Measurements from ENCODE around the gene MAGEA10. TPM values are rescaled to one million over a fixed set of nuclear protein-coding genes. Genes with fewer than 3 reads are reported as not detected.
"Not testable (repeated sequence)": the region's sequence is repeated elsewhere in the genome, so short reads cannot be mapped to it uniquely, and the experiment has no call there.

Gene MAGEA10
- total RNA-seq: not detected

DNA sequence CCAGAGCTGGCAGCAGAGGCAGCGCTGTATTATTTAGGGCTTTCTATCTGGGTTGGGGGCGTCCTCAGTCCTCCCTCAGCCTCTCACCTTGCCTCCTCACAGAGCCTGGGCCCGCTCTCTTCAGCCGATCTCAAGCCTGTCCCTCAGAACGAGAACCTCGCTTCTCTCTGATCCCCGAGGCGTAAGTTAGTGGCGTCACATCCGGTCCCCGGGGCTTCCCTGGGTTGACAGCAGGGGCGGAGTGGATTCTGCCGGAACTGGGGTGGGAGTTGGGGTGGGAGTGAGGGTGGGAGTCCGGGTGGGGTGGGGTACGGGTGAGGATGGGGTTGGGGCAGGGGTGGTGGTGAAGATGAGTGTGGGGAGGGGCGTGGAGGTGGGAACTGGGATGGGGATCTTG lies at the start of gene MAGEA10:
TSS of gene MAGEA10 (minus strand) at position 190 of the 397 bp plus-strand sequence. CDS start 2,957 bp downstream, outside the sequence.
- no peak for DNase-seq

GRCh38 chrX:152177497-152178269 lies 39.3 kb upstream of the MAGEA10 start:
- DNase-seq: no peak

GRCh38 chrX:152177052-152177451 lies 38.7 kb upstream of the MAGEA10 start:
- DNase-seq: no peak

DNA sequence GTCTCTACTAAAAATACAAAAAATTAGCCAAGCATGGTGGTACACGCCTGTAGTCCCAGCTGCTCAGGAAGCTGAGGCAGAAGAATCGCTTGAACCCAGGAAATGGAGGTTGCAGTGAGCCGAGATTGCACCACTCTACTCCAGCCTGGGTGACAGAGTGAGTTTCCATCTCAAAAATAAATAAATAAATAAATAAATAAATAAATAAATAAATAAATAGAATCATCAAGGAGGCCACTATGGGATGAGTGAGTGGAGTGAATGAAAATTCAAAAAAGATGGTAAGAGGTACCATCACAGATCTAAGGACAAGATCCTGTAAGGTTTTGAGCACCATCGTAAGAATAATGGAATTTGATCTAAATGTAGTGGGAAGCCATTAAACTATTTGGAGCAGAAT lies 37.5 kb upstream of the MAGEA10 start:
- DNase-seq: not testable (repeated sequence)

DNA sequence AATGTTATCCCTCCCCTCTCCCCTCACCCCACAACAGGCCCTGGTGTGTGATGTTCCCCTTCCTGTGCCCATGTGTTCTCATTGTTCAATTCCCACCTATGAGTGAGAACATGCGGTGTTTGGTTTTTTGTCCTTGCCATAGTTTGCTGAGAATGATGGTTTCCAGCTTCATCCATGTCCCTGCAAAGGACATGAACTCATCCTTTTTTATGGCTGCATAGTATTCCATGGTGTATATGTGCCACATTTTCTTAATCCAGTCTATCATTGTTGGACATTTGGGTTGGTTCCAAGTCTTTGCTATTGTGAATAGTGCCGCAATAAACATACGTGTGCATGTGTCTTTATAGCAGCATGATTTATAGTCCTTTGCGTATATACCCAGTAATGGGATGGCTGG lies 35.5 kb upstream of the MAGEA10 start:
- DNase-seq: not testable (repeated sequence)

- no peak for DNase-seq
These were observed 32.2 kb upstream of the MAGEA10 start for GRCh38 chrX:152170621-152171020.

- DNase-seq: no peak
These were observed 26.8 kb upstream of the MAGEA10 start for GRCh38 chrX:152165033-152165743.

DNA sequence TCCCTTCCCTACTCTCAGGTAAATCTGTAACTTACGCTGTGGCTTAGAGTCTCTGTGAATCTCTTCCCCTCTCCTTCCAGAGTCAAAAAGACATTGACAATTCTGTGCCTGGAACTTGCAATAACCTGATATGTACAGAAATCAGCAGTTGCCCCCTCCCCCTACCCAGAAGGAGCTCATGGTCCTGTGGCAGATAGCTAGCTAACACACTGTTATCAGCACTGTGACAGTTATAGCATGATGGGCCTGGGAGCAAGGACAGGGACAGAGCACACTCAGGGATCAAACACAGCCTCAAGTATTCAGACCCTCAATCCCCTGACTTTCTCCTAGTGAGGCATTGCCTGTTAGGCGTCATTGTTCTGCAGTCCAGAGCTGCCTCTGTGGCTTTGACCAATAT lies 18.7 kb upstream of the MAGEA10 start:
- no peak for DNase-seq

GRCh38 chrX:152155766-152156310 lies 17.5 kb upstream of the MAGEA10 start:
- no peak for DNase-seq

GRCh38 chrX:152154050-152154449 lies 15.7 kb upstream of the MAGEA10 start:
- DNase-seq: no peak

- DNase-seq: no peak
These were observed 12.9 kb upstream of the MAGEA10 start for GRCh38 chrX:152151256-152151655.

DNA sequence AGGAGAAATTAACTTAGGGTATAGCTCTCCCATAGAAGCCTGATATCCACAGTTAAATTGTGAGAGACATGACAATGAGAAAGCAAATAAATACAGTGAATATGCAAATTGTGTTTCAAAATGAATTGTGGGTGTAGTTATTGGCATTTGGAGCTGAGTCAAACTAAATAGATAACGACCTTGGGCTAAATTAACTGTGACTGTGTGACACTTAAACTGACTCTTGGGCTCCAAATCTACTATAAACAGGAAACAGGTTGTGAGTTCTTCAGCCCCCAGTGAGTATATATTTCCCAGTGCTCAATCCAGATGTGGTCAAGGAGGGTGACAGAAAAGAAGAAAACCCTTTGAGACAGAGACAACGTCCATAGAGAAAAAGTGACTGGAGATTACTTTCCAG lies 11.3 kb upstream of the MAGEA10 start:
- no peak for DNase-seq

- no peak for DNase-seq
These were observed 1.2 kb upstream of the MAGEA10 start for GRCh38 chrX:152139589-152139988.

DNA sequence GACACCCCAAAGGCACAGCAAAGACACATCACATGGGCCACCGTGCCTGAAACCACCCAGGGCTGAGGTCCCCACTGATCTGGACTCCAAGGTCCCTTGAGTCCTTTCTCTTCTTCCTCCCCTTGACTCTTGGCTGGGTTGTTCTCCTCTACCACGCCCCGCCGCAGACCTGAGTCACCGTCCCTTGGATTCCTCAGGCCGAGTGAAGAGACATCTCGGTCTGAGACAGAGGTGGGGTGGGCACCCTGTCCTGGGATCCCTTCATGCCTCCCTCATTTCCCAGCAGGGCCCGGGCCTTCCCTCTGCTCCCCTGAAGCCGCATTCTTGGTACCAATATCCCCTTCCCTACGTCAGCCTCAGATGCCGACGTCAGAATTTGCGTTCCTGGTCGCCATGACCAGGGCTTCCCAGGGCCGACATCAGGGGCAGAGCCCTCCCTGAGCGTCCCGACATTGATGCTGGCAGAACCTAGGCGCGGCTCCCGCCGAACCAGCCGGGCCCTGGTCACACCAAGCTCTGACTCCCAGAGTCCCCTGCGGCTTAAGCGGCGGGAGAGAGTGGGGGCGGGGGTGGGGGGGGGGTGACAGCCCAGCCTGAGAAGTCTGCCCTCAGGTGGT lies 498 bp downstream of the MAGEA10 start:
- no peak for DNase-seq

GRCh38 chrX:152136312-152136711 lies 2.1 kb downstream of the MAGEA10 start:
- no peak for DNase-seq

DNA sequence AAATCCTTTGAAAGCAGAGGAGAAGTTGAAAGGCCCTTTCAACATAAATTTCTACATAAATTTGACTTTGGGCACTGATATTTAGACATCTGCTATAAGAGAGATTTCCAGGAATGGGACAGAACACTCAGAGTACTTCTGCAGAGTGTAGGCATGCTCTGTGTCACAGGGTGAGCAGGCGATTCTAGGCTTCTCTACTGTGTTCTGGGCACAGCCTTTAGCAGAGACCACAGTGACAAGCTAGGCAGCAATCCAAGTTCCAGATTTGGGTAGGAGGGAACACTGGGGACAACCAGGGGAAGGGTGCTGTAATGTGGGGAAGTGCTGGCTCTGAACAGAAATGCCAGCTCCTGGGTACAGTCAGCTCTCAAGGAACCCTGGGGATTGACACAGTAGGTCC lies 6.9 kb downstream of the MAGEA10 start:
- DNase-seq: no peak

- DNase-seq: not testable (repeated sequence)
These were observed 9.1 kb downstream of the MAGEA10 start for GRCh38 chrX:152129069-152129844.

GRCh38 chrX:152117305-152117704 lies 21.1 kb downstream of the MAGEA10 start:
- DNase-seq: no peak

DNA sequence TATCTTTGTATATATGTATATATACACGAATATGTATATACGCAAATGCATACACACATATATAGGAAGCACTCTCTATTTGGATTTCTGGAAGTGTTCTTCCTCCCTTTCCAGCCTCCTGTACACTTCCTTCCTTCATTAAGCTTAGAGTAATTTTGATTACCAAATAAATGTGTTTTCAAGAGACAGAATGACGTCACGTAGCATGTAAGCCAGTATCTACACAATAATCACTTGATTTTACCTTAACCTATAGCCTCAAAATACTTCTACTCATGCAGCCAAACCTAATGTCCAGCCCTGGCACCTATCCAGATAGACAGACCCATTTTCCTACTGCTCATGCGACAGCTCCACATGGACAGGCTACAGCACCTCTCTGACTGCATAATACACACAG lies 29.9 kb downstream of the MAGEA10 start:
- DNase-seq: no peak

GRCh38 chrX:152103866-152104265 lies 34.5 kb downstream of the MAGEA10 start:
- DNase-seq: no peak

DNA sequence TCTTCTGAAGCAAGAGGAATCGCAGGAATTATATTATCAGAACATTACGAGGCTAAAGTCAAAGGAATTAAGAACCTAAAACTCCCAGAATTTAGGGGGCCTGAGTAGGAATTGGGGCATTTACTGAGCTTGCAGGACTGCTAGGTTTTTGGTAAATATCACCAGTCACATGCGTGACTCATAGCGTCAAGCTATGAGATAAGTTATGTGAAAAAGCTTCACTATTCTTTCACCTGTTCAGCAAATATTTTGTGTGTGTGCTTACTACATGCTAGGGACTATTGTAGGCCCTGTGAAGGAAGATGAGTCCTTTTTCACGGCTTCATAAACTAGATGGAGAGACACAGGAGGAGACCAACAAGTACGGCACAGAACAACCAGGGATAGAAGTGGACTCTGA lies 52.2 kb downstream of the MAGEA10 start:
- no peak for DNase-seq

All from skin of body (tissue), 2 donors.